B cell (primary cell): ENCODE data around the gene DMKN. TPM values are rescaled to one million over a fixed set of nuclear protein-coding genes. Genes with fewer than 3 reads are reported as not detected.
A peak's percentile ranks its signal among the peaks of the same experiment; 100 is the strongest.

Experiments
- ATAC-seq: fragments of 200-7000 bp; cut with Tn5 transposase; one replicate; pipeline ENCODE4 v1.10.0; 2021; ENCODE audit warnings: low read depth, mild to moderate bottlenecking, moderate number of reproducible peaks, moderate library complexity
- CTCF ChIA-PET: fragments of 350-600 bp; sonication (Branson Sonifier 250); formaldehyde crosslinking; loops from one replicate; lab custom pipeline; 2021; ENCODE audit warnings: antibody characterized with exemption, inconsistent platforms; lab: Charles Lee
- POLR2A ChIA-PET: fragments of 350-600 bp; sonication (Branson Sonifier 250); formaldehyde crosslinking; loops from one replicate; lab custom pipeline; 2021; ENCODE audit warnings: antibody characterized with exemption; lab: Charles Lee
- DNase-seq: peaks from one replicate; pipeline ENCODE4 v3.0.0; 2013
- H2AFZ ChIP-seq: 2 replicates; pipeline ENCODE4 v1.6.1; 2012; ENCODE audit warnings: mild to moderate bottlenecking, low read depth, low read length; ENCODE audit not compliant: insufficient read depth, poor library complexity, severe bottlenecking
- H3K27ac ChIP-seq, 2 donors: 1 replicate in 1 of 2; 2 replicates in 1 of 2; pipeline ENCODE4 v1.5.1; 2012 to 2013; ENCODE audit warnings: low read length in 2 of 2, mild to moderate bottlenecking in 2 of 2, moderate library complexity in 1 of 2
- H3K27me3 ChIP-seq, 4 experiments: fragments of 200-600 bp in 1 of 4; sonication (generic) in 1 of 4; replicated peaks in 1 of 4; 1 replicate in 2 of 4; 2 replicates in 2 of 4; pipeline versions ENCODE4 v1.6.1 to v1.7.0; 2013 to 2016; ENCODE audit warnings: low read length in 3 of 4, mild to moderate bottlenecking in 2 of 4, mixed read lengths in 1 of 4, moderate library complexity in 1 of 4; ENCODE audit not compliant: insufficient read depth in 4 of 4, control insufficient read depth in 3 of 4; ENCODE audit errors: control extremely low read depth in 1 of 4
- H3K36me3 ChIP-seq, 2 experiments: replicated peaks in 1 of 2; 1 replicate in 1 of 2; 2 replicates in 1 of 2; pipeline versions ENCODE4 v1.6.1 to v1.7.1; 2013; ENCODE audit warnings: low read length in 1 of 2; ENCODE audit not compliant: insufficient read depth in 2 of 2, control insufficient read depth in 1 of 2; ENCODE audit errors: control extremely low read depth in 1 of 2, extremely low read depth in 1 of 2
- H3K4me1 ChIP-seq, 2 donors: fragments of 200-600 bp in 1 of 2; sonication (generic) in 1 of 2; 1 replicate in 1 of 2; 2 replicates in 1 of 2; pipeline versions ENCODE4 v1.5.1 to v1.6.1; 2013 to 2017; ENCODE audit warnings: low read length in 2 of 2; ENCODE audit not compliant: control insufficient read depth in 2 of 2, insufficient read depth in 2 of 2
- H3K4me2 ChIP-seq: replicated peaks from 2 replicates; pipeline ENCODE3; 2012; ENCODE audit warnings: mild to moderate bottlenecking, low read depth, low read length; ENCODE audit not compliant: poor library complexity, severe bottlenecking
- H3K4me3 ChIP-seq, 5 experiments: fragments of 200-600 bp in 1 of 5; sonication (generic) in 1 of 5; 1 replicate in 3 of 5; 2 replicates in 2 of 5; pipeline versions ENCODE4 v1.5.1 to v1.7.0; 2011 to 2016; ENCODE audit warnings: low read length in 4 of 5, mild to moderate bottlenecking in 4 of 5, low read depth in 2 of 5, control low read depth in 1 of 5, moderate library complexity in 1 of 5; ENCODE audit not compliant: insufficient read depth in 1 of 5; ENCODE audit errors: control extremely low read depth in 1 of 5, extremely low read depth in 1 of 5
- H3K79me2 ChIP-seq: fragments of 200-600 bp; sonication (generic); one replicate; pipeline ENCODE4 v1.6.0; 2016; ENCODE audit warnings: low read length; ENCODE audit not compliant: control insufficient read depth, insufficient read depth
- H3K9ac ChIP-seq: fragments of 200-600 bp; sonication (generic); 2 replicates; pipeline ENCODE4 v1.6.1; 2017; ENCODE audit warnings: mild to moderate bottlenecking, low read length, moderate library complexity
- H3K9me3 ChIP-seq, 3 donors: one replicate each; pipeline versions ENCODE4 v1.6.1 to v1.7.1; 2013; ENCODE audit warnings: low read length in 2 of 3; ENCODE audit not compliant: control insufficient read depth in 2 of 3, insufficient read depth in 1 of 3; ENCODE audit errors: control extremely low read depth in 1 of 3
- H4K20me1 ChIP-seq: 2 replicates; pipeline ENCODE4 v1.6.0; 2012; ENCODE audit warnings: mild to moderate bottlenecking, low read length; ENCODE audit not compliant: insufficient read depth, control insufficient read depth, poor library complexity, severe bottlenecking
- H3K27ac Mint-ChIP-seq: one replicate; pipeline ENCODE4 v1.8.0; 2021; ENCODE audit warnings: mixed read lengths
- H3K27me3 Mint-ChIP-seq: one replicate; pipeline ENCODE4 v1.8.0; 2021; ENCODE audit warnings: mixed read lengths
- H3K4me1 Mint-ChIP-seq: one replicate; pipeline ENCODE4 v1.8.0; 2021; ENCODE audit warnings: mixed read lengths
- H3K4me3 Mint-ChIP-seq: one replicate; pipeline ENCODE4 v1.8.0; 2021; ENCODE audit warnings: mixed read lengths
- H3K9me3 Mint-ChIP-seq: one replicate; pipeline ENCODE4 v1.8.0; 2022; ENCODE audit warnings: mixed read lengths; ENCODE audit not compliant: insufficient read depth
- CTCF ChIP-seq: fragments of 200-600 bp; IDR thresholded peaks from one replicate; pipeline ENCODE4 v1.8.0; 2022; ENCODE audit warnings: antibody characterized with exemption, mild to moderate bottlenecking
- EZH2 ChIP-seq: IDR thresholded peaks from 2 replicates; pipeline ENCODE4 v1.6.1; 2012; ENCODE audit warnings: borderline replicate concordance, low read depth, mild to moderate bottlenecking, moderate library complexity, low read length; ENCODE audit not compliant: insufficient read depth, poor library complexity, severe bottlenecking
- WGBS: methylation state at CpG from one replicate; pipeline ENCODE4 v1.1.5; 2013; ENCODE audit warnings: missing lambda C conversion rate; ENCODE audit not compliant: insufficient coverage; 5-methylcytosine and 5-hydroxymethylcytosine counted together
- intact Hi-C: fragments of 100-400 bp; cut with micrococcal nuclease; formaldehyde crosslinking; loops from one replicate; pipeline ENCODE4 v1.10.0; 2022
- polyA plus RNA-seq: library from polyadenylated mRNA; depleted of rRNA; stranded (reverse); fragments of >200 nt; gene quantifications from 2 replicates; pipeline ENCODE4 v1.2.3, GENCODE V29; 2012
- total RNA-seq, 2 donors: library from RNA; stranded (reverse); fragments of 120-200 nt in 1 of 2; gene quantifications; 1 replicate in 1 of 2; 2 replicates in 1 of 2; pipeline versions ENCODE4 v1.2.3 to v1.2.4, GENCODE V29; 2013 to 2022

DMKN gene
- total and polyA plus RNA-seq, 2 donors (not counting 1 experiment from before 2014, with no cell fraction given), result 0.58 to 4.5 TPM

GRCh38 chr19:35486268-35486708, 27.2 kb downstream of the DMKN start:
- H3K27me3 ChIP-seq, result no peaks in the 10 kb centered on the region
- CTCF ChIA-PET, result interaction anchor here (1.0 to 2.7 kb wide), 5 partner anchors 9 to 134 kb away, joined by 3 to 12 read pairs (median 4); no protein-coding TSS in a partner anchor
- H3K4me2 ChIP-seq, result no peak overlapping the region
- DNase-seq, result no peak
- H3K79me2 ChIP-seq, result no peaks in the 10 kb centered on the region
- intact Hi-C loops, result no loop called here
- no peak overlapping the region for H3K27ac Mint-ChIP-seq
- POLR2A ChIA-PET, result no interaction called here
- no peaks in the 10 kb centered on the region for H3K9me3 ChIP-seq
- H4K20me1 ChIP-seq, result no peaks in the 10 kb centered on the region
- no peak overlapping the region for H2AFZ ChIP-seq
- H3K27me3 Mint-ChIP-seq, result no peaks in the 10 kb centered on the region
- ATAC-seq, result no peak
- no peak overlapping the region for H3K9ac ChIP-seq
- no peak overlapping the region for H3K4me3 Mint-ChIP-seq
- no peaks in the 10 kb centered on the region for H3K36me3 ChIP-seq
- peaks cover 14% of the 10 kb centered on the region for H3K4me1 Mint-ChIP-seq
- TF ChIP-seq EZH2 (no peak), CTCF (no peak)
- H3K27ac ChIP-seq, result no peak overlapping the region
- H3K4me1 ChIP-seq, result peaks cover 19 to 20% of the 10 kb centered on the region in 2 donors
- H3K4me3 ChIP-seq, result no peak overlapping the region
- WGBS, result no CpG with 5 or more reads among the region's 3 CpGs
- H3K9me3 Mint-ChIP-seq, result no peaks in the 10 kb centered on the region

GRCh38 chr19:35484252-35485036, 29.0 kb downstream of the DMKN start:
- Histone ChIP-seq H3K4me1 (peaks cover 19 to 20% of the 10 kb centered on the region in 2 donors), H3K36me3 (no peaks in the 10 kb centered on the region), H3K9me3 (no peaks in the 10 kb centered on the region), H3K4me2 (peak overlapping the region; percentile 59), H3K27me3 (no peaks in the 10 kb centered on the region), H4K20me1 (no peaks in the 10 kb centered on the region), H2AFZ (peak overlapping the region; percentile 55), H3K27ac (no peak overlapping the region), H3K79me2 (no peaks in the 10 kb centered on the region), H3K9ac (no peak overlapping the region), H3K4me3 (peak overlapping the region in 2 of 5 experiments; percentile 2 to 18)
- TF ChIP-seq EZH2 (no peak), CTCF (no peak)
- peak; percentile 82 for DNase-seq
- Mint-ChIP-seq H3K27ac (no peak overlapping the region), H3K4me3 (peak overlapping the region; percentile 56), H3K9me3 (no peaks in the 10 kb centered on the region), H3K4me1 (peaks cover 14% of the 10 kb centered on the region), H3K27me3 (no peaks in the 10 kb centered on the region)
- CTCF ChIA-PET, result interaction anchor here (0.9 to 1.5 kb wide), 2 partner anchors 11 to 67 kb away, joined by 3 to 6 read pairs; no protein-coding TSS in a partner anchor
- POLR2A ChIA-PET, result interaction anchor here (0.6 kb wide), 1 partner anchor 224 kb away, joined by 3 read pairs; no protein-coding TSS in a partner anchor
- 4% methylated on average over 6 of the region's 7 CpGs for WGBS
- intact Hi-C loops, result no loop called here
- ATAC-seq, result peak; percentile 98
